HFFc6 (cell line): Measurements from ENCODE around the gene KRT17. TPM values are rescaled to one million over a fixed set of nuclear protein-coding genes. Genes with fewer than 3 reads are reported as not detected.
"Not testable (repeated sequence)": the region's sequence is repeated elsewhere in the genome, so short reads cannot be mapped to it uniquely, and the experiment has no call there.

Source experiments
- DNase-seq: peaks from one replicate; pipeline ENCODE4 v3.0.0-alpha.2; 2018
- H3K27ac Mint-ChIP-seq: 2 replicates; pipeline ENCODE4 v1.8.0; 2020; ENCODE audit warnings: mild to moderate bottlenecking, mixed read lengths
- H3K27me3 Mint-ChIP-seq: 2 replicates; pipeline ENCODE4 v1.8.0; 2021; ENCODE audit warnings: mild to moderate bottlenecking, moderate library complexity, mixed read lengths; ENCODE audit not compliant: insufficient read depth
- H3K36me3 Mint-ChIP-seq: 2 replicates; pipeline ENCODE4 v1.8.0; 2021; ENCODE audit warnings: low read depth, mixed read lengths
- H3K4me1 Mint-ChIP-seq: 2 replicates; pipeline ENCODE4 v1.8.0; 2020; ENCODE audit warnings: low read depth, mixed read lengths
- H3K4me3 Mint-ChIP-seq: 2 replicates; pipeline ENCODE4 v1.8.0; 2020; ENCODE audit warnings: mild to moderate bottlenecking, moderate library complexity, mixed read lengths
- H3K9me3 Mint-ChIP-seq: 2 replicates; pipeline ENCODE4 v1.8.0; 2020; ENCODE audit warnings: mild to moderate bottlenecking, mixed read lengths
- CTCF ChIP-seq: fragments of 200-600 bp; sonication (generic); IDR thresholded peaks from 2 replicates; pipeline ENCODE4 v1.5.0; 2021; ENCODE audit warnings: antibody characterized with exemption, mild to moderate bottlenecking
- total RNA-seq, 6 experiments: library from RNA; stranded (reverse); fragmentation: NEBNext Ultra II Directional; extraction: Animal tissue kit (Norgen Biotek cat#: 25700); gene quantifications; 2 replicates in 1 of 6; 3 replicates in 5 of 6; pipeline ENCODE4 v1.2.3, GENCODE V29; 2021

KRT17 gene
- total RNA-seq, 6 experiments from 2014 or later: 1.0 to 3.9 (median 2.9) TPM

- no peak for TF ChIP-seq CTCF
- H3K27me3 Mint-ChIP-seq: peaks cover 2% of the 10 kb centered on the region
- no peak overlapping the region for H3K27ac Mint-ChIP-seq
These were observed 22.9 kb upstream of the KRT17 start for GRCh38 chr17:41647038-41647813.

GRCh38 chr17:41642252-41643156, 18.1 kb upstream of the KRT17 start:
- H3K9me3 Mint-ChIP-seq: no peaks in the 10 kb centered on the region
- TF ChIP-seq CTCF: no peak
- H3K27me3 Mint-ChIP-seq: peaks cover 8% of the 10 kb centered on the region
- H3K4me1 Mint-ChIP-seq: peaks cover 9% of the 10 kb centered on the region
- no peak overlapping the region for H3K4me3 Mint-ChIP-seq
- no peak overlapping the region for H3K27ac Mint-ChIP-seq
- no peak for DNase-seq
- H3K36me3 Mint-ChIP-seq: no peaks in the 10 kb centered on the region

More at GRCh38 chr17:41647038-41647813, 22.9 kb upstream of the KRT17 start:
- no peak overlapping the region for H3K4me3 Mint-ChIP-seq
- H3K9me3 Mint-ChIP-seq: no peaks in the 10 kb centered on the region
- H3K36me3 Mint-ChIP-seq: no peaks in the 10 kb centered on the region
- peaks cover 24% of the 10 kb centered on the region for H3K4me1 Mint-ChIP-seq
- DNase-seq: no peak

GRCh38 chr17:41640596-41640995, 16.2 kb upstream of the KRT17 start:
- not testable (repeated sequence) for H3K36me3 Mint-ChIP-seq, H3K4me3 Mint-ChIP-seq, H3K4me1 Mint-ChIP-seq, DNase-seq, H3K27ac Mint-ChIP-seq, H3K27me3 Mint-ChIP-seq, H3K9me3 Mint-ChIP-seq

- H3K9me3 Mint-ChIP-seq: no peaks in the 10 kb centered on the region
- H3K4me3 Mint-ChIP-seq: no peak overlapping the region
- TF ChIP-seq CTCF: no peak
- no peaks in the 10 kb centered on the region for H3K36me3 Mint-ChIP-seq
- no peak for DNase-seq
- peaks cover 10% of the 10 kb centered on the region for H3K27me3 Mint-ChIP-seq
- H3K4me1 Mint-ChIP-seq: peaks cover 9% of the 10 kb centered on the region
- H3K27ac Mint-ChIP-seq: no peak overlapping the region
These were observed 15.4 kb upstream of the KRT17 start for GRCh38 chr17:41639492-41640473.

- Mint-ChIP-seq H3K27me3 (peaks cover 10% of the 10 kb centered on the region), H3K9me3 (no peaks in the 10 kb centered on the region), H3K27ac (no peak overlapping the region), H3K36me3 (no peaks in the 10 kb centered on the region), H3K4me3 (no peak overlapping the region), H3K4me1 (peaks cover 10% of the 10 kb centered on the region)
- TF ChIP-seq CTCF: no peak
- DNase-seq: no peak
These were observed 14.6 kb upstream of the KRT17 start for GRCh38 chr17:41638941-41639340.
